Activated CD4-positive, alpha-beta T cell treated with anti-CD3 and anti-CD28 coated beads, Interleukin-2, amount 50 U/mL, for 4 hours (primary cell): ENCODE data around the gene IFNL1.
"Not testable (repeated sequence)": the region's sequence is repeated elsewhere in the genome, so short reads cannot be mapped to it uniquely, and the experiment has no call there.

Experiments
- DNase-seq, 2 experiments: peaks; one replicate each; pipeline ENCODE4 v3.0.0-alpha.2; 2020

Gene IFNL1

DNA sequence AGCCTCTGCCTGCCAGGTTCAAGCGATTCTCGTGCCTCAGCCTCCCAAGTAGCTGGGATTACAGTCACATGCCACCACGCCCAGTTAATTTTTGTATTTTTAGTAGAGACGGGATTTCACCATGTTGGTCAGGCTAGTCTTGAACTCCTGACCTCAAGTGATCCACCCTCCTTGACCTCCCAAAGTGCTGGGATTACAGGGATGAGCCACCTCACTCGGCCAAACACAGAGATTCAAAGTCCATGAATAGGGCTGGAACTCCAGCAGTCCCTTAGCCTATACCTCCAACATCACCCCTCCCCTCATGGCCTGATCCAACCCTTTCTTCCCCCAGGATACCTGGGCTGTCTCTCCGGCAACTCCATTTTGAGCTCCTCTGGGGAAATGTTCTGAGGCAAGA lies 36.5 kb downstream of the IFNL1 start:
- not testable (repeated sequence) for DNase-seq

DNA sequence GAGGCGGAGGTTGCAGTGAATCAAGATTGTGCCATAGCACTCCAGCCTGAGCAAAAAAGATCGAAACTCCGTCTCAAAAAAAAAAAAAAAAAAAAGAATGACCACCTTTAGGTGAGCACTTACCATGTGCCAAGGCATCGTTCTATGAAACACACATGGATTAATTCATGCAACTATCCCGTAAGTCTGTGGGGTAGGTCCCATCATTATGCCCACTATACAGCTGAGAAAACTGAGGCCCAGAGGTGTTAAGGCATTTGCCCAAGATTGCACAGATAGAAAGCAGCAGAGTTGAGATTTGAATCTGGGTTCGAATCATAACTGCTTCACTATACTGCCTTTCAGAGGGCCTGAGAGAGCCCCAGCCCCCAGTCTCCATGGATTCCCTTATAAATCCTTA lies 37.3 kb downstream of the IFNL1 start:
- no peak for DNase-seq

DNA sequence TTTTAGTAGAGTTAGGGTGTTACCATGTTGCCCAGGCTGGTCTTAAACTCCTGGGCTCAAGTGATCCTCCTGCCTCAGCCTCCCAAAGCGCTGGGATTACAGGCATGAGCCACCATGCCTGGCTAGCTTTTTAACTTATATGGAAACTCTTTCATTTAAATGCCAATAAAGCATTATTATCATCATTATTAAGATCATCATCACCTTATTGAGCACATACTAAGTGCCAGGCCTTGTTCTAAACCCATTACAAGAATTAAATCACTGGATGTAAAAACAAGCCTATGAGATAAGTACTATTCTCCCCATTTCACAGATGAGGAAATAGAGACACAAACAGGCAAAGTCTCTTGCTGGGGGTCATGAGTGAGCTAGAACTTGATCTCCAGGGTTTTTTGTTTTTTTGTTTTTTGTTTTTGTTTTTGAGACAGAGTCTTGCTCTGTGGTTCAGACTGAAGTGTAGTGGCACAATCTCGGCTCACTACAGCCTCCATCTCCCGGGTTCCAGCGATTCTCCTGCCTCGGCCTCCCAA lies 38.3 kb downstream of the IFNL1 start:
- no peak for DNase-seq

GRCh38 chr19:39335168-39335548 lies 39.0 kb downstream of the IFNL1 start:
- peak in 1 of 2 experiments; percentile 12 for DNase-seq

- DNase-seq = no peak
These were observed 40.3 kb downstream of the IFNL1 start for GRCh38 chr19:39336483-39336882.

- DNase-seq = no peak
These were observed 43.5 kb downstream of the IFNL1 start for GRCh38 chr19:39339674-39340073.

- DNase-seq = not testable (repeated sequence)
These were observed 43.9 kb downstream of the IFNL1 start for GRCh38 chr19:39340156-39340555.

DNA sequence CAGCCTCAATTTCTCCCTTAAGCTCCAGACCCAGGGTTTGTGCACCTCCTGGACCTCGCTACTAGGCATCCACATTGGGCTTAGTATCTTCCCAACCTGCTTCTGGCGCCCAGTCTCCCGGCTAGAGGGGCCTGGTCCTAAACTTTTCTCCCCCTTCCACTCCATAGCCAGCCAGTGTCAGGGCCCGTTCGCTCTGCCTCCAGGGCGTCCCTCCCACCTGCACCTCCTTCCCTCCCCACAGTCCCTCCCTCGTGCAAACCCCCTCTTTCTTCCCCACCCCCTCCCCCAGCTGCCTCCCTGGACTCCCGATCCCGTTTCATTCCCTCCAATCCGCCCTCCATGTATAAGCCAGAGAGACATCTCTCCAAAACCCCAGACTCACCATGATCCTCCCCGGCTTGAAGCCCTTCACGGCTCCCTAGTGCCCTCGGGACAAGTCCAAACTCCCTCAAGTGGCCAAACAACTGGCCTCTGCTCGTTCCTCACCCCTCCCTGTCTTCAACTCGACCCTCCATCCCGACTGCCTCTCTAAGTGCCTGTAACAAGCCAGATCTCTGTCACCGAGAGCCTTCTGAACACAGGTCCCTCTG lies 45.0 kb downstream of the IFNL1 start:
- peak in 1 of 2 experiments; percentile 9 for DNase-seq

- peak; percentile 99 for DNase-seq
These were observed 45.8 kb downstream of the IFNL1 start, which contains the start of gene SAMD4B for GRCh38 chr19:39341719-39342604. Gene SAMD4B, plus strand, starts transcription at chr19:39342421. Its CDS starts 14,473 bp downstream, at chr19:39356894.

- DNase-seq = no peak
These were observed 46.6 kb downstream of the IFNL1 start for GRCh38 chr19:39342647-39343305.

- DNase-seq = no peak
These were observed 49.7 kb downstream of the IFNL1 start for GRCh38 chr19:39345956-39346355.

DNA sequence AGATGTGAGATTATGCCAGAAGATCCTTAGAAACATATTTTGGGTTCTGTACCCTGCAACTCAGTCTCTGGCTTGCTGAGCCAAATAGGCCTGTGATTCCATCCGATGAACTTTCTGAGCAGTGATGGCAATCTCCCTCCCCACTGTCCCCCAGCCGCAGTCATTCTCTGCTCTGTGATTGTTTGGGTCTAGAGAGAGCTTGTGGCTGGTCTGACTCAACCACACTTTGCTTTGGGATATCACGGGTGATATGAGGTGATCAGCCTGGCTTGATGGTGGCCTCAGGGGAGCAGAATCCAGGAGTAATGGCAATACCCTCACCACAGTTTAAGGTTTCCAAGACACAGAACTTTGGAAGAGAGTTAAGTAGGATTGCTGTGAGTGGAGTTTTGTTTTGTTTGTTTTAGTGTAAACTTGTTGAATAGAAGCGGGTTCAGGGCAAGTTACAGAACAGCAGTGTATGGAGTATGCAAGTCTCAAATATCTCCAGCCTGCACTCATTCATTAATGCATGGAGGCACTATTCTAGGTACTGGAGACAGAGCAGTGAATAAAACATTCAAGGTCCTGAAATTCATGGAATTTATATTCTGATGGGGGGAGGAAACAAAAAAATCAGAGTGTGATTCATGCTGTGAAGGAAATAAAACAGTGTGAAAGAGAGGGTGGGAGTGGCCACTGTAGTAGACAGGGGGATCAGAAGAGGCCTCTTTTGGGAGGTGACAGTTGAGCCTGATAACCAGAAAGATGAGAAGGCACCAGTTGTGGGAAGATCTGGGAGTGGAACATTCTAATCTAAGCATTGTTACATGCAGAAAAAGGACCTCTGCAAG lies 51.3 kb downstream of the IFNL1 start:
- DNase-seq = no peak
